IPS DF 19.7 (cell line): ENCODE data around the gene IFIT1.
"Not testable (repeated sequence)": the region's sequence is repeated elsewhere in the genome, so short reads cannot be mapped to it uniquely, and the experiment has no call there.

Experiments
- DNase-seq: peaks from one replicate; pipeline ENCODE4 v3.0.0-alpha.2; 2013; ENCODE audit warnings: low read depth, low spot score

IFIT1 gene

GRCh38 chr10:89364531-89364930 is 27.9 kb upstream of the IFIT1 start:
- DNase-seq, result no peak

GRCh38 chr10:89367529-89367928 is 24.9 kb upstream of the IFIT1 start:
- no peak for DNase-seq

- DNase-seq, result no peak
Observed at GRCh38 chr10:89368129-89368528, 24.3 kb upstream of the IFIT1 start.

GRCh38 chr10:89369156-89370105 is 23.0 kb upstream of the IFIT1 start:
- DNase-seq, result no peak

- no peak for DNase-seq
Observed at GRCh38 chr10:89371079-89371478, 21.3 kb upstream of the IFIT1 start.

GRCh38 chr10:89371987-89372386 is 20.4 kb upstream of the IFIT1 start:
- no peak for DNase-seq

- no peak for DNase-seq
Observed at GRCh38 chr10:89373916-89374711, 18.3 kb upstream of the IFIT1 start.

- DNase-seq, result no peak
Observed at GRCh38 chr10:89374713-89375141, 17.7 kb upstream of the IFIT1 start.

- DNase-seq, result no peak
Observed at GRCh38 chr10:89377705-89378637, 14.5 kb upstream of the IFIT1 start, which contains the start of gene IFIT1B. Gene IFIT1B (plus strand): TSS chr10:89378056. CDS start chr10:89378136, 80 bp downstream.

- no peak for DNase-seq
Observed at GRCh38 chr10:89379103-89379502, 13.3 kb upstream of the IFIT1 start.

GRCh38 chr10:89382757-89383156 is 9.7 kb upstream of the IFIT1 start:
- DNase-seq, result no peak

GRCh38 chr10:89384474-89385340 is 7.7 kb upstream of the IFIT1 start:
- DNase-seq, result no peak

GRCh38 chr10:89388806-89389205 is 3.6 kb upstream of the IFIT1 start:
- no peak for DNase-seq

- DNase-seq, result no peak
Observed at GRCh38 chr10:89389254-89389653, 3.2 kb upstream of the IFIT1 start.

- no peak for DNase-seq
Observed at GRCh38 chr10:89390476-89391225, 1.8 kb upstream of the IFIT1 start.

GRCh38 chr10:89391226-89391576 is 1.2 kb upstream of the IFIT1 start:
- DNase-seq, result not testable (repeated sequence)

- DNase-seq, result no peak
Observed at GRCh38 chr10:89392974-89393373, 551 bp downstream of the IFIT1 start.

GRCh38 chr10:89393898-89394297 is 1.5 kb downstream of the IFIT1 start:
- DNase-seq, result no peak

GRCh38 chr10:89395141-89395540 is 2.7 kb downstream of the IFIT1 start:
- DNase-seq, result no peak
